IMR-90 (cell line): ENCODE data around the gene PROCA1. TPM values are rescaled to one million over a fixed set of nuclear protein-coding genes. Genes with fewer than 3 reads are reported as not detected.

ENCODE experiments used
- ATAC-seq: fragments of 200-7000 bp; cut with Tn5 transposase; 2 replicates; pipeline ENCODE4 v1.9.1; 2020; ENCODE audit warnings: low read depth, mild to moderate bottlenecking, moderate library complexity
- BruUV-seq: library from RNA; stranded (reverse); fragments of 400-500 nt; replicated peaks from 2 replicates; lab custom pipeline; 2021; lab: Mats Ljungman, UMichigan
- CTCF ChIA-PET: fragments of 300-600 bp; formaldehyde crosslinking; extraction: SDS; loops from one replicate; lab custom pipeline; 2021; ENCODE audit warnings: antibody characterized with exemption; lab: Yijun Ruan, JAX
- POLR2A ChIA-PET: fragments of 300-600 bp; sonication (Branson Sonifier 250); formaldehyde crosslinking; loops from one replicate; lab custom pipeline; 2022; ENCODE audit warnings: antibody characterized with exemption; ENCODE audit not compliant: unreplicated experiment; lab: Charles Lee
- DNase-seq: peaks from one replicate; pipeline ENCODE4 v3.0.0; 2013
- H2AFZ ChIP-seq: replicated peaks from 2 replicates; pipeline ENCODE3; 2013; ENCODE audit warnings: low read length, mild to moderate bottlenecking; ENCODE audit not compliant: poor library complexity
- H2AK5ac ChIP-seq: 2 replicates; pipeline ENCODE4 v1.6.1; 2013; ENCODE audit warnings: low read depth, low read length, inconsistent platforms
- H2AK9ac ChIP-seq: replicated peaks from 2 replicates; pipeline ENCODE3; 2013; ENCODE audit warnings: mild to moderate bottlenecking, low read depth, low read length, moderate library complexity; ENCODE audit not compliant: poor library complexity
- H2BK120ac ChIP-seq: 2 replicates; pipeline ENCODE4 v1.6.1; 2013; ENCODE audit warnings: low read depth, low read length, inconsistent platforms
- H2BK15ac ChIP-seq: 3 replicates; pipeline ENCODE4 v1.6.1; 2013; ENCODE audit warnings: low read depth, low read length, inconsistent platforms
- H2BK20ac ChIP-seq: 2 replicates; pipeline ENCODE4 v1.6.1; 2013; ENCODE audit warnings: low read depth, mild to moderate bottlenecking, inconsistent platforms, low read length, moderate library complexity
- H2BK5ac ChIP-seq: 2 replicates; pipeline ENCODE4 v1.6.1; 2013; ENCODE audit warnings: mild to moderate bottlenecking, low read depth, low read length, inconsistent platforms; ENCODE audit not compliant: poor library complexity, severe bottlenecking
- H3K14ac ChIP-seq: replicated peaks from 2 replicates; pipeline ENCODE4 v1.6.1; 2013; ENCODE audit warnings: low read depth, low read length, inconsistent platforms
- H3K18ac ChIP-seq: 2 replicates; pipeline ENCODE4 v1.6.1; 2013; ENCODE audit warnings: low read depth, low read length, control low read depth
- H3K23ac ChIP-seq: 2 replicates; pipeline ENCODE4 v1.6.1; 2013; ENCODE audit warnings: low read depth, low read length, inconsistent platforms
- H3K27ac ChIP-seq: 2 replicates; pipeline ENCODE4 v1.5.1; 2013; ENCODE audit warnings: mild to moderate bottlenecking, control low read depth, low read length; ENCODE audit not compliant: insufficient read depth
- H3K27me3 ChIP-seq: 2 replicates; pipeline ENCODE4 v1.6.1; 2013; ENCODE audit warnings: low read length; ENCODE audit not compliant: control insufficient read depth, insufficient read depth
- H3K36me3 ChIP-seq: 2 replicates; pipeline ENCODE4 v1.6.1; 2013; ENCODE audit warnings: low read length, mixed read lengths; ENCODE audit not compliant: control insufficient read depth, insufficient read depth
- H3K4ac ChIP-seq: 2 replicates; pipeline ENCODE4 v1.6.1; 2013; ENCODE audit warnings: low read depth, low read length, inconsistent platforms
- H3K4me1 ChIP-seq: 2 replicates; pipeline ENCODE4 v1.6.1; 2013; ENCODE audit warnings: low read length, mixed read lengths; ENCODE audit not compliant: control insufficient read depth, insufficient read depth
- H3K4me2 ChIP-seq: 2 replicates; pipeline ENCODE4 v1.6.1; 2013; ENCODE audit warnings: low read depth, mild to moderate bottlenecking, control low read depth, low read length, moderate library complexity
- H3K4me3 ChIP-seq: 2 replicates; pipeline ENCODE4 v1.5.1; 2013; ENCODE audit warnings: low read depth, mild to moderate bottlenecking, control low read depth, low read length, moderate library complexity; ENCODE audit not compliant: insufficient read depth
- H3K56ac ChIP-seq: 2 replicates; pipeline ENCODE4 v1.6.1; 2013; ENCODE audit warnings: low read length, inconsistent platforms; ENCODE audit not compliant: insufficient read depth; ENCODE audit errors: extremely low read depth
- H3K79me1 ChIP-seq, 2 experiments: 2 replicates each; pipeline ENCODE4 v1.6.1; 2013; ENCODE audit warnings: low read length in 2 of 2, inconsistent platforms in 1 of 2, low read depth in 1 of 2
- H3K9ac ChIP-seq: 2 replicates; pipeline ENCODE4 v1.6.1; 2013; ENCODE audit warnings: low read depth, low read length, control low read depth
- H3K9me1 ChIP-seq: 2 replicates; pipeline ENCODE4 v1.6.1; 2013; ENCODE audit warnings: low read length, inconsistent platforms; ENCODE audit not compliant: insufficient read depth
- H3K9me3 ChIP-seq: 2 replicates; pipeline ENCODE4 v1.6.1; 2013; ENCODE audit warnings: low read length; ENCODE audit not compliant: control insufficient read depth, insufficient read depth
- H4K20me1 ChIP-seq: 2 replicates; pipeline ENCODE4 v1.6.1; 2013; ENCODE audit warnings: low read length, inconsistent platforms; ENCODE audit not compliant: insufficient read depth
- H4K5ac ChIP-seq: 2 replicates; pipeline ENCODE4 v1.6.1; 2013; ENCODE audit warnings: mild to moderate bottlenecking, low read depth, low read length, control low read depth
- H4K8ac ChIP-seq, 2 experiments: 2 replicates each; pipeline ENCODE4 v1.6.1; 2013; ENCODE audit warnings: low read depth in 2 of 2, low read length in 2 of 2, control low read depth in 1 of 2, inconsistent platforms in 1 of 2
- H4K91ac ChIP-seq: 2 replicates; pipeline ENCODE4 v1.6.1; 2013; ENCODE audit warnings: low read depth, low read length, inconsistent platforms; ENCODE audit not compliant: insufficient read depth
- CEBPB ChIP-seq: IDR thresholded peaks from 2 replicates; pipeline ENCODE4 v1.6.1; 2012; ENCODE audit warnings: low read depth, low read length, improper control_type of control experiment
- CHD1 ChIP-seq: IDR thresholded peaks from 2 replicates; pipeline ENCODE4 v1.6.1; 2012; ENCODE audit warnings: low read depth, low read length, improper control_type of control experiment
- CTCF ChIP-seq: conservative IDR thresholded peaks from 2 replicates; pipeline ENCODE4 v1.5.1; 2012; ENCODE audit warnings: mild to moderate bottlenecking, low read depth, low read length, improper control_type of control experiment
- FOS ChIP-seq: fragments of 150-350 bp; IDR thresholded peaks from 2 replicates; pipeline ENCODE4 v1.6.1; 2016; ENCODE audit warnings: low read depth, low read length
- MAFK ChIP-seq: IDR thresholded peaks from 2 replicates; pipeline ENCODE4 v1.6.1; 2012; ENCODE audit warnings: low read depth, low read length, improper control_type of control experiment
- MXI1 ChIP-seq: IDR thresholded peaks from 2 replicates; pipeline ENCODE4 v1.6.1; 2012; ENCODE audit warnings: low read depth, mild to moderate bottlenecking, low read length, moderate library complexity, borderline replicate concordance
- NFE2L2 ChIP-seq: fragments of 150-350 bp; IDR thresholded peaks from 2 replicates; pipeline ENCODE4 v1.6.1; 2016; ENCODE audit warnings: low read depth, mild to moderate bottlenecking, low read length
- RFX5 ChIP-seq: IDR thresholded peaks from 2 replicates; pipeline ENCODE4 v1.8.0; 2012; ENCODE audit warnings: low read depth, mild to moderate bottlenecking, low read length, moderate library complexity
- SMC3 ChIP-seq: fragments of 150-350 bp; IDR thresholded peaks from 2 replicates; pipeline ENCODE4 v1.6.1; 2016; ENCODE audit warnings: low read depth, mild to moderate bottlenecking, antibody characterized with exemption, low read length, moderate library complexity
- USF2 ChIP-seq: fragments of 150-350 bp; IDR thresholded peaks from 2 replicates; pipeline ENCODE4 v1.6.1; 2017; ENCODE audit warnings: mild to moderate bottlenecking, antibody characterized with exemption, low read length, low read depth
- WGBS, 2 experiments: methylation state at CpG; one replicate each; pipeline versions ENCODE4 v1.1.5 to v1.1.7; 2013; ENCODE audit warnings: missing lambda C conversion rate in 2 of 2; ENCODE audit not compliant: insufficient read length in 1 of 2; ENCODE audit errors: extremely low coverage in 2 of 2; 5-methylcytosine and 5-hydroxymethylcytosine counted together
- dilution Hi-C: fragments of 300-500 bp; cut with HindIII; formaldehyde crosslinking; loops from one replicate; pipeline ENCODE4 v1.14.3; 2018; ENCODE audit warnings: low sequenced_read_pairs; ENCODE audit not compliant: unreplicated experiment
- in situ Hi-C: fragments of 300-500 bp; cut with MboI; formaldehyde crosslinking; loops from 3 replicates; pipeline ENCODE4 v1.14.3; 2019; ENCODE audit warnings: low sequenced_read_pairs, inconsistent platforms, mixed read lengths
- intact Hi-C: fragments of 100-400 bp; cut with micrococcal nuclease; formaldehyde crosslinking; loops from 2 replicates; pipeline ENCODE4 v1.10.0; 2022
- polyA plus RNA-seq, 3 experiments: library from polyadenylated mRNA; depleted of rRNA; stranded (reverse); fragments of >200 nt; gene quantifications; 2 replicates each; pipeline ENCODE4 v1.2.3, GENCODE V29; 2012; ENCODE audit warnings: low replicate concordance in 1 of 3
- total RNA-seq: library from RNA; depleted of rRNA; stranded (reverse); fragments of >200 nt; gene quantifications from 2 replicates; pipeline ENCODE4 v1.2.3, GENCODE V29; 2012

PROCA1 gene
- total and polyA plus RNA-seq, 2 of the 4 experiments (the other 2 are of a cell fraction) = 0.36 to 1.7 TPM

GRCh38 chr17:28693869-28694268, 17.8 kb downstream of the PROCA1 start:
- Histone ChIP-seq H3K36me3 (peaks cover 73% of the 10 kb centered on the region), H3K79me1 (peaks cover under 1 to 11% of the 10 kb centered on the region in 2 experiments; a peak in 1 of 4 replicates), H3K27me3 (no peaks in the 10 kb centered on the region), H2BK15ac (no peak overlapping the region), H2AK5ac (no peak overlapping the region), H2BK20ac (no peak overlapping the region), H3K14ac (no peak overlapping the region), H4K91ac (no peak overlapping the region), H2AFZ (no peak overlapping the region), H3K4me3 (no peak overlapping the region), H2BK120ac (no peak overlapping the region), H3K4ac (no peak overlapping the region), H3K9ac (no peak overlapping the region), H3K56ac (no peak overlapping the region), H3K9me3 (no peaks in the 10 kb centered on the region), H4K20me1 (peaks cover 3% of the 10 kb centered on the region), H3K18ac (no peak overlapping the region), H3K9me1 (0 out of 2 replicates have a peak, but pooled peaks cover 10% of the 10 kb centered on the region), H4K5ac (no peak overlapping the region), H3K4me2 (no peak overlapping the region), H4K8ac (no peak overlapping the region), H2AK9ac (no peak overlapping the region), H3K4me1 (no peaks in the 10 kb centered on the region), H3K23ac (no peak overlapping the region), H2BK5ac (no peak overlapping the region), H3K27ac (no peak overlapping the region)
- dilution Hi-C loops = no loop called here
- intact Hi-C loops = no loop called here
- BruUV-seq = no TSS peak
- CTCF ChIA-PET = no interaction called here
- no peak for ATAC-seq
- TF ChIP-seq RFX5 (no peak), NFE2L2 (no peak), FOS (no peak), CEBPB (no peak), USF2 (no peak), MXI1 (no peak), MAFK (no peak), SMC3 (no peak), CTCF (no peak), CHD1 (no peak)
- POLR2A ChIA-PET = no interaction called here
- in situ Hi-C loops = no loop called here
- WGBS, 2 experiments = 100% methylated on average over 1 of the region's 1 CpG; no CpG with 5 or more reads in 1 of the 2 experiments
- DNase-seq = no peak
